ENCODE results near the gene ANKRD40.

ANKRD40 gene

GRCh38 chr17:50675190-50675589 lies 32.5 kb downstream of the ANKRD40 start:
- Histone ChIP-seq H3K36me3 (ENCODE audit: insufficient read depth, low read depth, low read length) (no peaks in the 10 kb centered on the region), H3K4me3 (ENCODE audit: low read length) (no peak overlapping the region), H3K27me3 (ENCODE audit: insufficient read depth, low read length) (no peaks in the 10 kb centered on the region), H3K9ac (ENCODE audit: low read depth, low read length) (no peak overlapping the region), H3K4me1 (ENCODE audit: insufficient read depth, low read length) (no peaks in the 10 kb centered on the region), H3K9me3 (ENCODE audit: insufficient read depth, low read depth, low read length) (no peaks in the 10 kb centered on the region), H3K27ac (ENCODE audit: low read length) (no peak overlapping the region)

- Histone ChIP-seq H3K27me3 (ENCODE audit: insufficient read depth, low read length) (no peaks in the 10 kb centered on the region), H3K4me3 (ENCODE audit: low read length) (no peak overlapping the region), H3K36me3 (ENCODE audit: insufficient read depth, low read depth, low read length) (no peaks in the 10 kb centered on the region), H3K9me3 (ENCODE audit: insufficient read depth, low read depth, low read length) (no peaks in the 10 kb centered on the region), H3K9ac (ENCODE audit: low read depth, low read length) (no peak overlapping the region), H3K4me1 (ENCODE audit: insufficient read depth, low read length) (0 out of 2 replicates have a peak, but pooled peaks cover 5% of the 10 kb centered on the region), H3K27ac (ENCODE audit: low read length) (no peak overlapping the region)
These were observed 34.7 kb downstream of the ANKRD40 start for GRCh38 chr17:50672831-50673551.

GRCh38 chr17:50672071-50672470 lies 35.6 kb downstream of the ANKRD40 start:
- H3K4me3 ChIP-seq (ENCODE audit: low read length) = no peak overlapping the region
- H3K27ac ChIP-seq (ENCODE audit: low read length) = no peak overlapping the region
- H3K9ac ChIP-seq (ENCODE audit: low read depth, low read length) = no peak overlapping the region
- no peaks in the 10 kb centered on the region for H3K9me3 ChIP-seq (ENCODE audit: insufficient read depth, low read depth, low read length)
- no peaks in the 10 kb centered on the region for H3K27me3 ChIP-seq (ENCODE audit: insufficient read depth, low read length)
- no peaks in the 10 kb centered on the region for H3K36me3 ChIP-seq (ENCODE audit: insufficient read depth, low read depth, low read length)
- H3K4me1 ChIP-seq (ENCODE audit: insufficient read depth, low read length) = 0 out of 2 replicates have a peak, but pooled peaks cover 5% of the 10 kb centered on the region

GRCh38 chr17:50668838-50669581 lies 38.7 kb downstream of the ANKRD40 start:
- no peak overlapping the region for H3K27ac ChIP-seq (ENCODE audit: low read length)
- H3K4me1 ChIP-seq (ENCODE audit: insufficient read depth, low read length) = 0 out of 2 replicates have a peak, but pooled peaks cover 5% of the 10 kb centered on the region
- H3K9ac ChIP-seq (ENCODE audit: low read depth, low read length) = no peak overlapping the region

GRCh38 chr17:50668025-50668837 lies 39.5 kb downstream of the ANKRD40 start:
- no peaks in the 10 kb centered on the region for H3K9me3 ChIP-seq (ENCODE audit: insufficient read depth, low read depth, low read length)
- 0 out of 2 replicates have a peak, but pooled peaks cover 5% of the 10 kb centered on the region for H3K4me1 ChIP-seq (ENCODE audit: insufficient read depth, low read length)
- H3K36me3 ChIP-seq (ENCODE audit: insufficient read depth, low read depth, low read length) = no peaks in the 10 kb centered on the region
- H3K27me3 ChIP-seq (ENCODE audit: insufficient read depth, low read length) = no peaks in the 10 kb centered on the region
- no peak overlapping the region for H3K9ac ChIP-seq (ENCODE audit: low read depth, low read length)
- H3K27ac ChIP-seq (ENCODE audit: low read length) = no peak overlapping the region
- no peak overlapping the region for H3K4me3 ChIP-seq (ENCODE audit: low read length)

More at GRCh38 chr17:50668838-50669581, 38.7 kb downstream of the ANKRD40 start:
- Histone ChIP-seq H3K27me3 (ENCODE audit: insufficient read depth, low read length) (no peaks in the 10 kb centered on the region), H3K9me3 (ENCODE audit: insufficient read depth, low read depth, low read length) (no peaks in the 10 kb centered on the region), H3K36me3 (ENCODE audit: insufficient read depth, low read depth, low read length) (no peaks in the 10 kb centered on the region), H3K4me3 (ENCODE audit: low read length) (no peak overlapping the region)

- Histone ChIP-seq H3K9ac (ENCODE audit: low read depth, low read length) (no peak overlapping the region), H3K9me3 (ENCODE audit: insufficient read depth, low read depth, low read length) (no peaks in the 10 kb centered on the region), H3K27me3 (ENCODE audit: insufficient read depth, low read length) (no peaks in the 10 kb centered on the region), H3K36me3 (ENCODE audit: insufficient read depth, low read depth, low read length) (no peaks in the 10 kb centered on the region), H3K4me1 (ENCODE audit: insufficient read depth, low read length) (0 out of 2 replicates have a peak, but pooled peaks cover 5% of the 10 kb centered on the region), H3K27ac (ENCODE audit: low read length) (no peak overlapping the region), H3K4me3 (ENCODE audit: low read length) (no peak overlapping the region)
These were observed 40.3 kb downstream of the ANKRD40 start for GRCh38 chr17:50667259-50668024.

- Histone ChIP-seq H3K4me3 (ENCODE audit: low read length) (no peak overlapping the region), H3K9me3 (ENCODE audit: insufficient read depth, low read depth, low read length) (no peaks in the 10 kb centered on the region), H3K4me1 (ENCODE audit: insufficient read depth, low read length) (peaks cover 11% of the 10 kb centered on the region), H3K27me3 (ENCODE audit: insufficient read depth, low read length) (no peaks in the 10 kb centered on the region), H3K36me3 (ENCODE audit: insufficient read depth, low read depth, low read length) (no peaks in the 10 kb centered on the region), H3K9ac (ENCODE audit: low read depth, low read length) (no peak overlapping the region), H3K27ac (ENCODE audit: low read length) (no peak overlapping the region)
These were observed 41.4 kb downstream of the ANKRD40 start for GRCh38 chr17:50666316-50666715.

GRCh38 chr17:50665838-50666237 lies 41.9 kb downstream of the ANKRD40 start:
- H3K27ac ChIP-seq (ENCODE audit: low read length) = no peak overlapping the region
- H3K4me1 ChIP-seq (ENCODE audit: insufficient read depth, low read length) = peaks cover 11% of the 10 kb centered on the region

GRCh38 chr17:50664788-50665458 lies 42.8 kb downstream of the ANKRD40 start:
- H3K36me3 ChIP-seq (ENCODE audit: insufficient read depth, low read depth, low read length) = no peaks in the 10 kb centered on the region
- peaks cover 11% of the 10 kb centered on the region for H3K4me1 ChIP-seq (ENCODE audit: insufficient read depth, low read length)
- no peak overlapping the region for H3K27ac ChIP-seq (ENCODE audit: low read length)
- no peak overlapping the region for H3K9ac ChIP-seq (ENCODE audit: low read depth, low read length)
- H3K27me3 ChIP-seq (ENCODE audit: insufficient read depth, low read length) = no peaks in the 10 kb centered on the region
- no peak overlapping the region for H3K4me3 ChIP-seq (ENCODE audit: low read length)
- H3K9me3 ChIP-seq (ENCODE audit: insufficient read depth, low read depth, low read length) = no peaks in the 10 kb centered on the region

More at GRCh38 chr17:50665838-50666237, 41.9 kb downstream of the ANKRD40 start:
- no peaks in the 10 kb centered on the region for H3K36me3 ChIP-seq (ENCODE audit: insufficient read depth, low read depth, low read length)
- H3K27me3 ChIP-seq (ENCODE audit: insufficient read depth, low read length) = no peaks in the 10 kb centered on the region
- H3K9ac ChIP-seq (ENCODE audit: low read depth, low read length) = no peak overlapping the region
- H3K9me3 ChIP-seq (ENCODE audit: insufficient read depth, low read depth, low read length) = no peaks in the 10 kb centered on the region
- H3K4me3 ChIP-seq (ENCODE audit: low read length) = no peak overlapping the region

- H3K4me3 ChIP-seq (ENCODE audit: low read length) = no peak overlapping the region
- no peaks in the 10 kb centered on the region for H3K36me3 ChIP-seq (ENCODE audit: insufficient read depth, low read depth, low read length)
- H3K9ac ChIP-seq (ENCODE audit: low read depth, low read length) = no peak overlapping the region
- H3K9me3 ChIP-seq (ENCODE audit: insufficient read depth, low read depth, low read length) = no peaks in the 10 kb centered on the region
- H3K4me1 ChIP-seq (ENCODE audit: insufficient read depth, low read length) = peaks cover 10% of the 10 kb centered on the region
- no peak overlapping the region for H3K27ac ChIP-seq (ENCODE audit: low read length)
- H3K27me3 ChIP-seq (ENCODE audit: insufficient read depth, low read length) = no peaks in the 10 kb centered on the region
These were observed 43.8 kb downstream of the ANKRD40 start for GRCh38 chr17:50663812-50664374.
